Mesothelial cell of epicardium (in vitro differentiated cells): Measurements from ENCODE around the gene B3GNT2. TPM values are rescaled to one million over a fixed set of nuclear protein-coding genes. Genes with fewer than 3 reads are reported as not detected.
A peak's percentile ranks its signal among the peaks of the same experiment; 100 is the strongest.

Experiments used
- DNase-seq, 2 experiments: peaks; one replicate each; pipeline ENCODE4 v3.0.0; 2021; ENCODE audit warnings: low spot score in 2 of 2; ENCODE audit not compliant: unreplicated experiment in 2 of 2
- H3K27ac Mint-ChIP-seq: 2 replicates; pipeline ENCODE4 v1.8.0; 2021; ENCODE audit warnings: mixed read lengths
- H3K27me3 Mint-ChIP-seq: 2 replicates; pipeline ENCODE4 v1.8.0; 2021; ENCODE audit warnings: low read depth, mixed read lengths
- H3K36me3 Mint-ChIP-seq: 2 replicates; pipeline ENCODE4 v1.8.0; 2021; ENCODE audit warnings: mixed read lengths
- H3K4me1 Mint-ChIP-seq: 2 replicates; pipeline ENCODE4 v1.8.0; 2021; ENCODE audit warnings: mixed read lengths
- H3K4me3 Mint-ChIP-seq: 2 replicates; pipeline ENCODE4 v1.8.0; 2021; ENCODE audit warnings: mild to moderate bottlenecking, moderate library complexity, mixed read lengths
- H3K9me3 Mint-ChIP-seq: 2 replicates; pipeline ENCODE4 v1.8.0; 2021; ENCODE audit warnings: mixed read lengths
- CTCF ChIP-seq: fragments of 200-600 bp; sonication (generic); IDR thresholded peaks from one replicate; pipeline ENCODE4 v1.5.0; 2021; ENCODE audit warnings: antibody characterized with exemption; ENCODE audit not compliant: unreplicated experiment
- total RNA-seq: library from RNA; stranded (reverse); gene quantifications from 3 replicates; pipeline ENCODE4 v1.2.1, GENCODE V29; 2021

B3GNT2 gene
- total RNA-seq, 1 donor from 2014 or later = 24.8 TPM

GRCh38 chr2:62222674-62223073 lies 26.8 kb downstream of the B3GNT2 start:
- H3K36me3 Mint-ChIP-seq = peaks cover 46% of the 10 kb centered on the region
- H3K27ac Mint-ChIP-seq = no peak overlapping the region
- H3K27me3 Mint-ChIP-seq = no peaks in the 10 kb centered on the region
- TF ChIP-seq CTCF = no peak
- peaks cover 4% of the 10 kb centered on the region for H3K4me1 Mint-ChIP-seq
- peak in 1 of 2 experiments; percentile 1 for DNase-seq
- H3K4me3 Mint-ChIP-seq = no peak overlapping the region
- peaks cover 13% of the 10 kb centered on the region for H3K9me3 Mint-ChIP-seq

GRCh38 chr2:62224976-62225375 lies 29.1 kb downstream of the B3GNT2 start:
- peak in 1 of 2 experiments; percentile 2 for DNase-seq
- no peak for TF ChIP-seq CTCF
- Mint-ChIP-seq H3K27ac (no peak overlapping the region), H3K36me3 (peaks cover 37% of the 10 kb centered on the region), H3K9me3 (peaks cover 7% of the 10 kb centered on the region), H3K4me3 (no peak overlapping the region), H3K27me3 (no peaks in the 10 kb centered on the region), H3K4me1 (no peaks in the 10 kb centered on the region)

- Mint-ChIP-seq H3K9me3 (no peaks in the 10 kb centered on the region), H3K36me3 (peaks cover 32% of the 10 kb centered on the region), H3K27ac (no peak overlapping the region), H3K4me1 (peaks cover 9% of the 10 kb centered on the region), H3K27me3 (no peaks in the 10 kb centered on the region), H3K4me3 (no peak overlapping the region)
- DNase-seq = peak in 1 of 2 experiments; percentile 16
- TF ChIP-seq CTCF = no peak
Measured at GRCh38 chr2:62227386-62228075, 31.6 kb downstream of the B3GNT2 start.

- Mint-ChIP-seq H3K36me3 (peaks cover 19% of the 10 kb centered on the region), H3K4me3 (no peak overlapping the region), H3K9me3 (no peaks in the 10 kb centered on the region), H3K27ac (no peak overlapping the region), H3K4me1 (peaks cover 9% of the 10 kb centered on the region), H3K27me3 (no peaks in the 10 kb centered on the region)
- TF ChIP-seq CTCF = no peak
- no peak for DNase-seq
Measured at GRCh38 chr2:62229082-62229605, 33.2 kb downstream of the B3GNT2 start.

- Mint-ChIP-seq H3K36me3 (peaks cover 8% of the 10 kb centered on the region), H3K4me3 (no peak overlapping the region), H3K27ac (peak overlapping the region; percentile 5), H3K4me1 (peaks cover 9% of the 10 kb centered on the region), H3K9me3 (no peaks in the 10 kb centered on the region), H3K27me3 (no peaks in the 10 kb centered on the region)
- TF ChIP-seq CTCF = no peak
- DNase-seq = no peak
Measured at GRCh38 chr2:62231541-62231940, 35.6 kb downstream of the B3GNT2 start.
